ENCODE data around the gene RUNX3.
A peak's percentile ranks its signal among the peaks of the same experiment; 100 is the strongest.

Gene RUNX3

DNA sequence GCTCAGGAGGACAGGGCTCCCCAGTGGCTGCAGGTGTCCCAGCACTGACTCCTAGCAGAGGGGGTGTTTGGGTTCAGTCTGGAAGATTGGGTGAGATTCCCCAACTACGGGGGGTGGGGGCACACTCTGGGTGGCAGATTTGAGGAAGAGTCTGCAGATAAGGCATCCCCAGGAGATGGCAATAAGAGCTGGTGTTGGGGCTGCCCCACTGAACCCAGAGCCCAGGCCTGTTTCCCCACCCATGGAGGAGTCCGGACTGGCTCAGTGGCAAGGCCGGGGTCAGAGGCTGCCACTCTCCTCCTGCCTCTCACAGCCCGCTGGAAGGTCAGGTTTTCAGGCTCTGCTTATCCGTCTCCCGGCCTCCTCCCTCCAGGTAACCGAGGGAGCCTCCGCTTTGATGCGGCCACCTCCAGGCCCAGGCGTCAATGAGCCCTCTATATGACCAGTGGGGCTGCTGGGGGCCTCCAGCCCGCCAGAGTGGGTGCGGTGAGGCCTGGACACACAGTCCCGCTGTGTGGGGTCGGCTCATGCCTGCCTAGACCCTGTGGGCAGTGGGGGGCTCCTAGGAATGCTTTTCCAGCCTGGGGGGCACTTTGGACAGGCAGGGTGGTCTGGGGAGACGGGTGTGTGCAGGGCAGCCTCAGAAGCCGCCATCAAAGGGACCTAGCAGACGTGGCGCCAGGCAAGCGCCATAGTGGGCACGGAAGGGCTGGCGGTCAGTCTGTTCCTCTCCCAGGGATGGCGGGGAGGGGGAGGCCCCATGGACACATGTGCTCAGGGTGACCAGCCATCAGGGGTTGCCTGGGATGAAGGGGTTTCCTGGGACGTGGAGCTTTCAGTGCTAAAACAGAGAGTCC is 28.9 kb upstream of the RUNX3 start:
- Histone ChIP-seq H3K9me3 (ENCODE audit: insufficient read depth, low read depth, low read length) (no peaks in the 10 kb centered on the region), H3K79me2 (ENCODE audit: control insufficient read depth, insufficient read depth, low read length, poor library complexity) (no peaks in the 10 kb centered on the region), H2AFZ (ENCODE audit: insufficient read depth, low read length, poor library complexity) (no peak overlapping the region), H3K27ac (ENCODE audit: low read depth, low read length) (no peak overlapping the region), H3K27me3 (ENCODE audit: insufficient read depth, low read length) (no peaks in the 10 kb centered on the region), H3K4ac (ENCODE audit: low read depth, low read length) (peak overlapping the region; percentile 6), H4K8ac (ENCODE audit: low read depth, low read length) (peak overlapping the region; percentile 33), H3K18ac (ENCODE audit: low read length) (peak overlapping the region; percentile 58), H3K4me2 (ENCODE audit: low read length) (no peak overlapping the region), H3K23ac (ENCODE audit: low read length) (no peak overlapping the region), H2BK120ac (ENCODE audit: insufficient read depth, low read length, poor library complexity) (peak overlapping the region; percentile 1), H2AK5ac (ENCODE audit: low read length) (peak overlapping the region; percentile 10), H3K79me1 (ENCODE audit: low read length) (peaks cover 3% of the 10 kb centered on the region), H3K14ac (ENCODE audit: low read length) (peak overlapping the region; percentile 30), H3K36me3 (ENCODE audit: control insufficient read depth in 1 of 2, insufficient read depth in 2 of 2, low read length in 2 of 2) (no peaks in the 10 kb centered on the region), H3K4me3 (ENCODE audit: low read depth, low read length) (no peak overlapping the region), H3K4me1 (ENCODE audit: control insufficient read depth in 1 of 2, insufficient read depth in 2 of 2, low read length in 2 of 2) (peaks cover 15 to 21% of the 10 kb centered on the region in 2 experiments), H4K12ac (ENCODE audit: low read depth, low read length) (no peak overlapping the region), H2BK5ac (ENCODE audit: low read depth, low read length, poor library complexity) (no peak overlapping the region), H4K91ac (ENCODE audit: low read depth, low read length) (peak overlapping the region; percentile 68), H2BK12ac (ENCODE audit: low read length) (peak overlapping the region; percentile 67), H3K9ac (ENCODE audit: low read length) (no peak overlapping the region)
- WGBS (ENCODE audit: extremely low coverage, insufficient coverage, insufficient read length), result no CpG with 5 or more reads among the region's 23 CpGs
- DNase-seq, result no peak

DNA sequence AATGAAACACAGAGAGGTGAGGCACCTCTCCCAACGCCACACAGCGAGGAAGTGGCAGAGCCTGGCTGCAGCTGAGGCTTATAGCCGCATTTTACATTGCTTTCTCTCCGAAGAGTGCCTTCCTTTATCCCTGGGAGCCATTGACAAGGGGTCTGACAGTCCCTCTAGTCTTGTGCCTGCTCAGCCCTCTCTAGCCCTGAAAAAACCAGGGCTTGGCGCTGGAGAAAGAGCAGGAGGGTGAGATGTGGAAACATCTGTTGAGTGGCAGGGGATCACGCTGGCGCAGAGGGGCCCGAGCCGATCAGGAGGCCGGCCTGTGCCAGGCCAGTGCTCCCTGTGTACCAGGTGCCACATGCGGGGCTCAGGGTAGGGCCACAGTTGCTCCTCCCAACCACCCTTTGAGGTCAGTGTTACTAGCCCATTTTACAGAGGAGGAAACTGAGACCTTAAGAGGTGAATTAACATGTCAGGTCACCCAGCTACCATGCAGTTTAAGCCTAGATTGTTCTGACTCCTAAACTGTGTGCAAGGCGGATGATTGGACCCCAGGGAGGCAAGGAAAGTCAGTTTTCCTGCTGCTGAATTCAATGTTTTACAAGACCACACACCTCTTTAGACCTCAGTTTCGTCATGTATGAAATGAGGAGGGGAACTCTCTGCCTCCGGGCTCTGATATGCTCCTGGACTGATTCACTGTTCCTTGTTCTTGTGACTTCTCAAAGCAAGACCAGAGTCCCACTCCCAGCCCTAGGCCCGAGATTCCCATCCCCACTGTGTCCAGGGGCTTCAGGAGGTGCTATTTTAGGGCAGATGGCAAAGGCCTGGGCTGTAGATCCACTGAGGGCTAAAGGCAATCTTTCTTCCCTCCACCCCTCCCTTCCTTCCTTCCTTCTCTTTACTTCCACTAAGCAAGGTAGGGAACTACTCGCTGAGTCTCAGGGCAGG is 28.0 kb upstream of the RUNX3 start:
- Histone ChIP-seq H2AK5ac (ENCODE audit: low read length) (no peak overlapping the region), H3K27me3 (ENCODE audit: insufficient read depth, low read length) (no peaks in the 10 kb centered on the region), H3K23ac (ENCODE audit: low read length) (no peak overlapping the region), H3K27ac (ENCODE audit: low read depth, low read length) (no peak overlapping the region), H2BK12ac (ENCODE audit: low read length) (no peak overlapping the region), H3K18ac (ENCODE audit: low read length) (no peak overlapping the region), H4K12ac (ENCODE audit: low read depth, low read length) (no peak overlapping the region), H3K9me3 (ENCODE audit: insufficient read depth, low read depth, low read length) (no peaks in the 10 kb centered on the region), H4K8ac (ENCODE audit: low read depth, low read length) (no peak overlapping the region), H2BK120ac (ENCODE audit: insufficient read depth, low read length, poor library complexity) (no peak overlapping the region), H3K4ac (ENCODE audit: low read depth, low read length) (no peak overlapping the region), H3K14ac (ENCODE audit: low read length) (no peak overlapping the region), H3K79me2 (ENCODE audit: control insufficient read depth, insufficient read depth, low read length, poor library complexity) (no peaks in the 10 kb centered on the region), H2BK5ac (ENCODE audit: low read depth, low read length, poor library complexity) (no peak overlapping the region), H3K4me3 (ENCODE audit: low read depth, low read length) (no peak overlapping the region), H4K91ac (ENCODE audit: low read depth, low read length) (no peak overlapping the region), H3K9ac (ENCODE audit: low read length) (no peak overlapping the region), H3K79me1 (ENCODE audit: low read length) (peaks cover 3% of the 10 kb centered on the region), H3K4me1 (ENCODE audit: control insufficient read depth in 1 of 2, insufficient read depth in 2 of 2, low read length in 2 of 2) (peaks cover 15 to 21% of the 10 kb centered on the region in 2 experiments), H3K4me2 (ENCODE audit: low read length) (no peak overlapping the region), H3K36me3 (ENCODE audit: control insufficient read depth in 1 of 2, insufficient read depth in 2 of 2, low read length in 2 of 2) (no peaks in the 10 kb centered on the region), H2AFZ (ENCODE audit: insufficient read depth, low read length, poor library complexity) (no peak overlapping the region)
- WGBS (ENCODE audit: extremely low coverage, insufficient coverage, insufficient read length), result no CpG with 5 or more reads among the region's 16 CpGs
- no peak for DNase-seq

DNA sequence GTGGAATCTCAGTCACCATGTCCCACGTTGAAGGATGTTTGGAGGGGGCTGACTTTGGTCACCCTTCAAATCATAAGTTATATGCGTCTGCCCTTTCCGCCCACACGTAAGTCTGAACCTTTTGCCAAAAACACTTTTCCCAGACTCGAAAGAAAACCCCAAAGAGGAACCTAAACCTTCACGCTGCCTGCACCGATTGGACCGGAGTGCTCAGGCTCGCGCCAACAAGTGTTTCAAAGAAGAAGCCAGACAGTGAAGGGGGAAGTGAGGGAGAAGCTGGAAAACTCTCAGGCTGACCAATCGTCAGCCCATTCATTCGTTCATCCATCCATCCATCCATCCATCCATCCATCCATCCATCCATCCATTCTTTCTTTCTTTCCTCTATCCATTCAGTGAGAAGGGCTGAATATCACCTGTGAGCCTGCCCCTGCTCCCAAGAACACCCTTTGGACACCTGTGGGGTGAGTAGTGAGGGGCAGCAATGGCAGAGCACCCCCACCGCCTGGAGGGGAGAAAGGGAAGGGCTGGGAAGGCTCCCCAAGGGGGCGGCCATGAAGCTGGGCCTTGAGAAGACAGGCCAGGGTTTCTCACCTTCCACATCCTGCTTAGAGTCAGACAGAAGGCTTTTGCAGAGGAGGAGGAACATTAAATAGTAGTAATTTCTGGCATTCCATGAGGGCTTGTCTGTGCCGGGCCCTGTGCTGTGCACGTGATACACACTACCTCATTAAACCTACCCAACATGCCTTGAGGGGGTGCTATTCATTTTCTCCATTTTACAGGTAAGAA is 27.1 kb upstream of the RUNX3 start:
- no peak overlapping the region for H2BK120ac ChIP-seq (ENCODE audit: insufficient read depth, low read length, poor library complexity)
- H3K9ac ChIP-seq (ENCODE audit: low read length), result no peak overlapping the region
- WGBS (ENCODE audit: extremely low coverage, insufficient coverage, insufficient read length), result no CpG with 5 or more reads among the region's 16 CpGs
- no peaks in the 10 kb centered on the region for H3K79me2 ChIP-seq (ENCODE audit: control insufficient read depth, insufficient read depth, low read length, poor library complexity)
- no peak overlapping the region for H3K4me3 ChIP-seq (ENCODE audit: low read depth, low read length)
- H2AFZ ChIP-seq (ENCODE audit: insufficient read depth, low read length, poor library complexity), result no peak overlapping the region
- H3K9me3 ChIP-seq (ENCODE audit: insufficient read depth, low read depth, low read length), result no peaks in the 10 kb centered on the region
- no peak overlapping the region for H3K27ac ChIP-seq (ENCODE audit: low read depth, low read length)
- H4K91ac ChIP-seq (ENCODE audit: low read depth, low read length), result no peak overlapping the region
- no peak overlapping the region for H2BK12ac ChIP-seq (ENCODE audit: low read length)
- H2BK5ac ChIP-seq (ENCODE audit: low read depth, low read length, poor library complexity), result no peak overlapping the region
- H4K8ac ChIP-seq (ENCODE audit: low read depth, low read length), result no peak overlapping the region
- no peak overlapping the region for H4K12ac ChIP-seq (ENCODE audit: low read depth, low read length)
- no peak overlapping the region for H3K4me2 ChIP-seq (ENCODE audit: low read length)
- H3K14ac ChIP-seq (ENCODE audit: low read length), result no peak overlapping the region
- H3K4me1 ChIP-seq (ENCODE audit: control insufficient read depth in 1 of 2, insufficient read depth in 2 of 2, low read length in 2 of 2), result peaks cover 17 to 21% of the 10 kb centered on the region in 2 experiments
- H3K23ac ChIP-seq (ENCODE audit: low read length), result no peak overlapping the region
- H2AK5ac ChIP-seq (ENCODE audit: low read length), result no peak overlapping the region
- H3K79me1 ChIP-seq (ENCODE audit: low read length), result peaks cover 3% of the 10 kb centered on the region
- H3K18ac ChIP-seq (ENCODE audit: low read length), result no peak overlapping the region
- DNase-seq, result peak; percentile 70 to 91
- no peaks in the 10 kb centered on the region for H3K36me3 ChIP-seq (ENCODE audit: control insufficient read depth in 1 of 2, insufficient read depth in 2 of 2, low read length in 2 of 2)
- no peaks in the 10 kb centered on the region for H3K27me3 ChIP-seq (ENCODE audit: insufficient read depth, low read length)
- H3K4ac ChIP-seq (ENCODE audit: low read depth, low read length), result no peak overlapping the region

DNA sequence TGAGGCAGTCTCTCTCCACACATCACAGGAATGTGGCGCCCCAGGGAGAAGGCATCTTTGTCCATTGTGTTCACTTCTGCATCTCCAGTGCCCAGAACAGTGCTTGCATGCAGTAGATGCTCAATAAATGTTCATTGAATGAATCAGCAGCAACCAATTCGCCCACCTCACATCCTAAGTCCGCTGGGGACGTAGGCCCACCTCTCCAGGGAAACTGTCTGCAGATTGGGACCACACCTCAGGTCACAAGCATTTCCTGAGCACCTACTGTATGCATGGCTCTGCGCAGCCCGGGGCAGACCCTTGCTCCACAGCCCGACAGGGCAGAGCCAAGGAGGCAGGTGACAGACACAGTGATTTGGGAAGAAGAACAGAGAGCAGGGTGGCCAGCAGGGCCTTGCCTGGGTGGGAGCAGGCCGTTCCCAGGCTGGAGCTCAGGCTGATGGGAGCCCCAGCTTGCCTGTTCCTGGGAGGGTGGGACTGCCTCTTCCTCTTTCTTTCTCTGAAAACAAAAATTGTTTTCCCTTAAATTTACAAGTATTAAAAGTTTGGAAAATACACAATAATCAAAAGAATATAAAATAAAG is 25.8 kb upstream of the RUNX3 start:
- no peak overlapping the region for H3K23ac ChIP-seq (ENCODE audit: low read length)
- H3K18ac ChIP-seq (ENCODE audit: low read length), result no peak overlapping the region
- no peak overlapping the region for H4K91ac ChIP-seq (ENCODE audit: low read depth, low read length)
- H3K79me2 ChIP-seq (ENCODE audit: control insufficient read depth, insufficient read depth, low read length, poor library complexity), result no peaks in the 10 kb centered on the region
- no peak overlapping the region for H4K12ac ChIP-seq (ENCODE audit: low read depth, low read length)
- no peak overlapping the region for H3K9ac ChIP-seq (ENCODE audit: low read length)
- H3K9me3 ChIP-seq (ENCODE audit: insufficient read depth, low read depth, low read length), result no peaks in the 10 kb centered on the region
- H3K4me2 ChIP-seq (ENCODE audit: low read length), result no peak overlapping the region
- peaks cover 17 to 21% of the 10 kb centered on the region in 2 experiments for H3K4me1 ChIP-seq (ENCODE audit: control insufficient read depth in 1 of 2, insufficient read depth in 2 of 2, low read length in 2 of 2)
- no peak overlapping the region for H2BK5ac ChIP-seq (ENCODE audit: low read depth, low read length, poor library complexity)
- H3K4me3 ChIP-seq (ENCODE audit: low read depth, low read length), result no peak overlapping the region
- no peak overlapping the region for H3K14ac ChIP-seq (ENCODE audit: low read length)
- peak overlapping the region; percentile 7 for H4K8ac ChIP-seq (ENCODE audit: low read depth, low read length)
- H3K36me3 ChIP-seq (ENCODE audit: control insufficient read depth in 1 of 2, insufficient read depth in 2 of 2, low read length in 2 of 2), result no peaks in the 10 kb centered on the region
- H3K79me1 ChIP-seq (ENCODE audit: low read length), result peaks cover 3% of the 10 kb centered on the region
- H2BK12ac ChIP-seq (ENCODE audit: low read length), result peak overlapping the region; percentile 32
- no peak overlapping the region for H2BK120ac ChIP-seq (ENCODE audit: insufficient read depth, low read length, poor library complexity)
- H3K27ac ChIP-seq (ENCODE audit: low read depth, low read length), result no peak overlapping the region
- no peak overlapping the region for H3K4ac ChIP-seq (ENCODE audit: low read depth, low read length)
- WGBS (ENCODE audit: extremely low coverage, insufficient coverage, insufficient read length), result no CpG with 5 or more reads among the region's 8 CpGs
- H2AK5ac ChIP-seq (ENCODE audit: low read length), result no peak overlapping the region
- DNase-seq, result no peak
- no peaks in the 10 kb centered on the region for H3K27me3 ChIP-seq (ENCODE audit: insufficient read depth, low read length)
- no peak overlapping the region for H2AFZ ChIP-seq (ENCODE audit: insufficient read depth, low read length, poor library complexity)

Measured in trophoblast cell (in vitro differentiated cells and primary cell).